SKM-1 (cell line): ENCODE results near the gene PSMB7.

Experiments used
- DNase-seq: peaks from one replicate; lab custom pipeline; 2025; ENCODE audit not compliant: unreplicated experiment; lab: John Stamatoyannopoulos, UW

PSMB7 gene

DNA sequence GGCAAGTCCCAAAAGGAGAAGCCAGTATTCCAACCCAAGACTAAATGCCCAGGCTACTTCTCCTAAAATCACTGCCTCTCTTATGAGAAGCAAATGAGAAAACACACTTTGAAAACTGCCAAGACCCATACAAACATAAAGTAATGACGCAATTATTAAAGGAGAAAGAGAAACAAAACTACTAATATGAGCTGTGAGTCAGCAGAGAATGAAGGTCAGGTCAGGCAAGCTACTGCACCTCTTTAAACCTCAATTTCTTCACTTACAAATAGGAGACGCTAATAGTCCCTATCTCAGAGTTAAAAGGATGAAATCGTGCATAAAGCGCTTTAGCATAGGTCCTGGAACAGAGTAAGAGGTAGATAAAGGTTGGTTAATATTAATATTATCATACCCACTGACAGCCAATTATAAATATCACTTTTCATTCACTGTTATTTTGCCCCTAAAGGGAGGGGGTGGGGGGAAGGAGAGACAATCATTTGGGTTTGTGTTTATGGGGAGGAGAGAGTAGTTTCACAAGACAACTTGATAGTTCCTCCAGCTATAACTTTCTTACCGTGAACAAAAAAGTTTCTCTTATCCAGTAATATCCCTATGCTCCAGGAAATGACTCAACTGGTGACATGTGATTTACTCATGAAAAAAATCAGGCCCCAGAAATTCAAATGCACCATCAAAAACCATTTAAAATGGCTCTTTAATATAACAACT is 3.6 kb downstream of the PSMB7 start:
- DNase-seq, result no peak

DNA sequence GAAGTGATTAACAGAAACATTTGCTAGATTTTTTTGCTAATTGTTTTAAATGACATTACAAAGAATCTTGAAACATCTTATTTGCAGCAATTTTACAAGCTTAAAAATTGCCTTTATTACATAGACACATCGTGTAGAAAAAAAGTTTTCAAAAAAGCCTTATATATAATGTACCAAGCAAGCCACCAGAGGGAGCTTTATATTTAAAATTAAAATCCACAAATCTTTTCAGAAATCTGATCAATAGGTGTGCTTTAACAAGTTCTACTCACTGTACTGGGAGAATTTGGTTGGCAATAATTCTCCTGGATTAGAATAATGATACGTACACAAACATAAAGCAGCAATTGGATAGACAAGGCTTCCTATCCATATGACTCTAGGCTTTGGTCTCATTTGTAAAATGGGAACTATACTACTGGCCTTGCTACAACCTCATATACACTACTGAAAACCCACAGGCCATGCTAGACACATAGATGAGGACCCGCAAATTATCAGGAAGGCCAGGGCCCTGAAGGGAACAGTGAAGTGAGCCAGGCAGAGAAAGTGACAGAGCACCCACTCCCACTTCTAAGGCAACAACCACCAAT is 4.8 kb downstream of the PSMB7 start:
- DNase-seq, result no peak

DNA sequence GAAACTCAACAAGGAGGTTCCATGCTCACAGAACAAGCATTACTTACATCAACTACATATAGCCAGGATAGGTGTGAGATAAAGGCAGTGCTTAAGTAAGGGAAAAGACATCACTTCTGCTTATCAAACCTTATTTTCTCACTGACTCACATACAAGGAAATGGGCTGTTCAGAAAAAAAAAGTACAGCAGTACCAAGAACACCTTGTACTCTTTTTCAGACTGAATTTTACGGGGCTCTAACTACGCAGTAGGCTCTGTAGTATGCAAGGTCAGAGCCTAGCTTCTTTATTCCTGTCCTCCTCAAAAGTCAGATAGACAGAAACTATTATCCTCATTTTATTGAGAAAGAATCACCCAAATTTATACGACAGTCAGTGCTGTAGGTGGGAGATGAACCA is 5.8 kb downstream of the PSMB7 start:
- DNase-seq, result no peak

DNA sequence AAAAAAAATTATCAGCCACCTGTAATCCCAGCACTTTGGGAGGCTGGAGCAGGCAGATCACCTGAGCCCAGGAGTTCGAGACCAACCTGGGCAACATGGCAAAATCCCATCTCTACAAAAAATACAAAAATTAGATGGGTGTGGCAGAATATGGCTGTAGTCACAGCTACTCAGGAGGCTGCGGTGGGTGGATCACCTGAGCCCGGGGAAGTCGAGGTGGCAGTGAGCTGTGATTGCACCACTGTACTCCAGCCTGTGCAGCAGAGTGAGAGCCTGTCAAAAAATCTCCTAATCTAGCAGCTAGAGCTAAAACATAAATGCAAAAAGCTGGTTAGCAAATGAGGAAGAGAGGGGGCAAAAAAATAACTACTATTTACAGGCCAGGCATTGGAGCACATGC is 12.0 kb downstream of the PSMB7 start:
- DNase-seq, result no peak

DNA sequence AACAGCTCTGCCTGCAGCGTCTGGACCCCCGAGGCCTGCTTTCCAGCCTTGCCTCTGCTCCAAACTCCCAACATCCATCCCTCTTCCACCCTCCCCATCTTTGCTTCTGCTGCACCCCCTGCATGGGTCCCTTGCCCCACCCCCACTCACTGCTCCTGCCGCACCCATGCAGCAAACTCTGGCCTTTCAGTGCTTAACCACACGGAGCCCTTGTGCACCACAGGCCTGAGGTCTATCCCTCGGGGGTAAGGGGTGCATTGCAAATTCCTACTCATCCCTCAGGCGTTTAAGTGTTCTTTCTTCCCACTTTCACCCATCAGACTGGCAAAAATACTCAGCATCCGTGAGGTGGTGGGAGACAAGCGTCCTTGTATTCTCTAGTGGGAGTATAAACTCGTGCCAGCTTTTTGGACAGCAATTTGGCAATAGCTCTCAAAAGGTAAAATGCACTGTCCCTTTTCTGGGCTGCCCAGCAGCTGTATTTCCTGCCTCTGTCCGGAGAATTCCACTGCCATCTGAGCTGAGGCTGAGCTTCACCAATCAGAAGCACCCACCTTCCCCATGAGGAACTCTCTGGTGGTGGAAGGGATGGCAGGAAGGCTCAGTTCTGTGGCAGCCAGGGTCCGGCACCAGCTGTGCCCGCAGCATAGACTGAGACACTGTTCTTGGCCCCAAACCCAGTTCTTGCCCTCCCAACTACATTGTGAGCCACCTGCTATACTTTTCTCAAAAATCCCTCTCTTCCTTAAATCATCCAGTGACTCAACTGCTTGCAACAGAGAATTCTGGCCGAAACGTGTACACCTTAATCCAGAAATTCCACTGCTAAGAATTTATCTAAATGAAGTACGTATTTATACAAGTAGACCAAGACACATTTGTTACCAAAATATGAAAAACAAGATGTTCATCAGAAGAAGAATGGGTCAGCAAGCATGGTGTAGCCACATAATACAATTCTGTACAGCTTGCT is 15.0 kb downstream of the PSMB7 start:
- no peak for DNase-seq

DNA sequence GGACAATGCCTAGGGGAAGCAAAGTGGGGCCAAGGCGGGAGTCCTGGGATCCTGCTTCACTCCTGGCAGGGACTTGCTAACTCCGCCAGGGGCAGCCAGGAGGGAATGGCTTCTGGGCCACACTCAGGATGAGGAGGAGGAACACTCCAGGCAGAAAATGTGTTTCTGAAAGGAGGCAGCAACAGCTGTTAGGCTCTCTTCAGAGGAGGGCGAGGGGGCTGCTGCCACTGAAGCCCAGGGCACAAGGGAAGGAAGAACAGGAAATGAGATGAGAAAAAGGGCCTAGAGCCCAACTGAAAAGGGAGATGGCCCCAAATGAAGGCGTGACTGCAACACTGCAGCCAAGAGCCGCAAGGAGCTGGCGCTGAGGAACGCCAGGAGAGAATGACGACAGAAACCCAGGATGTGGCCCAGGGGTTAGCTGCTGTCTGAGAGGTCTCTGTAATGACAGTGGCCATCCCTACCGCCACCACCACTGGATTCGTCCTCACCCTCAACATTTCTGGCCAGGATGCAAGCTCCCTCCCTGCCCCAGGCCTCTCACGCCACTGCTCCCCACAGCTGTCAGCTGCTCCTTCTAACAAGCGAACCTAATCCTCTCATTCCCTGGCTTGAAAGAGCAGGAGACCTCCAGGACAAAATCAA is 15.8 kb downstream of the PSMB7 start:
- no peak for DNase-seq

DNA sequence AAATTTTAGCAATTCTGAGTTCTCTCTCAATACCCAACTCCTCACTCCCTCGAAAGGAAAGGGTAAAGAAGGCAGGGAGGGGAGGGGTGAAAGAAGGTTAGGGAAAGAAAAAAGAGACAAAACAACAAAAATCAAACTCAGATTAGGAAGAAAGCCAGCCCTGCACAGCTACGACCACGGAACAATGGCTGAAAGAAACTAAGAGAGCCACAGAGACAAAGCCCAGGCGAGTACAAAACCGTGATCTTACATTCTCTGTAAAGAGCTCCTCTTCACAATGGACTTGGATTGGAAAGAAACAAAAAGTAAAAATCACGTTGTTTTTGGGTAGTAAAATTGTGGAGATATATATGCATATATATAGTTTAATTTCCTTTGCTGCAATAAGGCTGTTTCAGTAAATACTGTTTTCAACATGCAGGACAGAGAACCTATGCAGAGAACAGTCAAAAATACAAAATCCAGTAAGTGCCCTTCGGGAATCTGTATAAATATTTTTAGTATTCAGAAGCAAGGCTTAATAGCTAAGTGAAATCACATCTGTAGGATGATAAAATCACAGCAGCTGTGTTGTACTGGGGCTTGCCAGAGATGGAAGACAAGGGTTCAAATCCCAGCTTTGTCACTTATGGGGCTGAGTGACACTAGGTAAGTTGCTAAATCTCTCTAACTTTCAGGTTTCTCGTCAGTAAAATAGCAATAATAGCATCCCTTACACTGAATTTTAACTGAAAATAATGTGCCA is 16.9 kb downstream of the PSMB7 start:
- no peak for DNase-seq

DNA sequence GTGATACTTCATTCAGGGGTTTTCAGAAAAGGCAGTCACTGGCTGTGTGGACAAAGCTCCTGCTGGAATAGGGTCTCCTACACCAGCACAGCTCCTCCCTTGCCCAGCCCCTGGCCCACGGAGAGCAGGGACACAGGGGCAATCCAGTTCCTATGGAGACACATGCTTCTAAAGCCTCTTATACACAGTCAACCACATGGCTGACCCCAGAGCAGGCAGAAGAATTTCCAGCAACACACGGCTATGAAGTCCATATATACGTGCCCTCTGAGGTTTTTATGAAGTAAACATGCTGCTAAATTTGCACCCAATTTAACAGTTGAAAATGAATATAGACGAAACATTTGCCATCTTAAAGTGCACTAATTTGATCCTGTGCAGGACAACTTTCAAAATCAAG is 19.4 kb downstream of the PSMB7 start:
- DNase-seq, result no peak

DNA sequence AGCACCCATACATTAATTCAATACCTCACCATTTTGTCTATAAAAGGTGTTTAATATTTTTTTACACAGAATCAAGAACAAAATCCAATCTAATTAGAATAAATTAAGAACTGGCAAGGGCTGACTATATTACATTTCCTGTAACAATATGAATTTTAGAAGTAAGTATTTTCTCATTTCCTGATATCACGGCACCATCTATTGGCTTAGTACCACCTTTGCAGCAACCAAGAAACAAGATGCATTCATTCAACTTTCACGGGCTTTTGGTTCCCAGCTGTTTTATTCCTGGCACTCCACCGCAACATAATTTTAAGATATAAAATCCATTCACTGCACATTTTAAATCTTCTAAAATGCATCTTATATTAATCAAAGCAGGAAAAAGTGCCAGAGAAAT is 20.6 kb downstream of the PSMB7 start:
- DNase-seq, result no peak

DNA sequence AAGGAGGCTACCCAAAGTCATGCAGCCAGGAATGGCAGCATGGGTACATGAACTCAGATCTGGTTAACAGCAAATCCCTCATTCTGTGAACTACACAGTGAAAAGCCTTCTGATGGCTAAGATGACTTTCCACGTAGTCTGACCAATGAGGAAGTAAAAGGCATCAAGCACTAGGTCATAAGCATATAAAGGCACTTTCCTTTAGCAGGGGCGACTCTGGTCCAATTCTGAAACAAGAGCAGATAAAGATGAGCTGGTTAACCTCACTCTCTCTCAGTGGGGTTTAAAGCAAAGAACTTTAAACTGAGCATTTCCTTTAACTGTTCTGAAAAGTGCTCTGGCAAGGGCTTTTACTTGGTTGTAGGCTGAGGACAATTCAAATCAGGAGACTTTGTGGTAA is 21.1 kb downstream of the PSMB7 start:
- DNase-seq, result no peak

DNA sequence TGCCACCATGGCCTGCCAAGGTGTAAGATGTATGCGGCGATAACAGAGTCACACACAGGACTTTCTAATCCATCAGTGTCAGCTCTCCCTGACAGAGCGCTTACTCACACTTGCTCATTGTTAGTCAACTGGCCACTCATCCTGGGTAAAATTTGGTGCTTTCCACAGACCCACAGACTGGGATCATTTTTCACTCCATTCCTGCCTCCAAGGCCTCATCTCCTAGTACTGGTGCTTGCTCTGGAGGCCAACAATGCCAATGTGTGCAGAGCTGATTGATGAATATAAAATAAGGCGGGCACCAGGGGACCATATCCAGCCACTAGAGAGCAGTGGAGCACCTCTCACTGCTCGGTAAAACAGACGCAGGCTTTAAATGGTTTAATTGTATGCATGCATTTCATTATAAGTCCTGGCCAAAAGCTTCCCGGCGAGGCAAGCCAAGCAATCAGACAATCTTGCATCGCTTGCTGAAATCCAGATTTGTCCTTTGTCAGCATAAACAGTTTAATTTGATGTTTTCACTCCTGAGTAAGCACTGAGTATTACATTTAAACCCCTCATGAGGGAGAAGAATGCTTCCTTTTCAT is 22.3 kb downstream of the PSMB7 start:
- no peak for DNase-seq

DNA sequence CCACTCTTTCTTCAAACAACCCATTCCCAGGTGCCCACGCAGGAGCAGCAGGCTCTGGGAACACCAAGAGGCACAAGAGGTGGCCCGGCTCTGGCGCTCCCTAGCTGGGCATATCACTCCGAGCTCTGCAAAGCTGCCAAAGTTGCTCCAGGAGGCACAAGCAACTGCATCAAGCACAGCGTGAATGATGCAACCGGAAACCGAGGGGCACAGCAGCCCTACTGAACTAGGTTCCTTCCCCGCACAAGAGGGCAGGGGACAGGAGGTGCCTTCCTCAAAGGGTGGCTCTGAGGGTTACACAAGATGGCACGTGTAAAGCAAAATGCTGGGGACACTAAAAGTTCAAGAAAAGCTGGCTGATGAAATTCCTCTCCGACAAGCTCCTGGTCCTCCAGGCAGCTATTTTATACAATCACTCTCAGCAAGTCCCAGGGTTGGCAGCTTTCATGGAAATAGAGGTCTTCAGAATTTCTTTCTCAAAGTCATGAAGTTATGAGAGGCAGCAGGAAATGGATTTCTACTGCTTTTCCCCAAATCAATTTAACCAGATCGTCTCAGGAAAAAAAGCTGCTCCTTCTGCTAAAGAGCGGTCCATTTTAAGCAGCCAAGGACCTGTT is 22.9 kb downstream of the PSMB7 start:
- peak; percentile 88 for DNase-seq

DNA sequence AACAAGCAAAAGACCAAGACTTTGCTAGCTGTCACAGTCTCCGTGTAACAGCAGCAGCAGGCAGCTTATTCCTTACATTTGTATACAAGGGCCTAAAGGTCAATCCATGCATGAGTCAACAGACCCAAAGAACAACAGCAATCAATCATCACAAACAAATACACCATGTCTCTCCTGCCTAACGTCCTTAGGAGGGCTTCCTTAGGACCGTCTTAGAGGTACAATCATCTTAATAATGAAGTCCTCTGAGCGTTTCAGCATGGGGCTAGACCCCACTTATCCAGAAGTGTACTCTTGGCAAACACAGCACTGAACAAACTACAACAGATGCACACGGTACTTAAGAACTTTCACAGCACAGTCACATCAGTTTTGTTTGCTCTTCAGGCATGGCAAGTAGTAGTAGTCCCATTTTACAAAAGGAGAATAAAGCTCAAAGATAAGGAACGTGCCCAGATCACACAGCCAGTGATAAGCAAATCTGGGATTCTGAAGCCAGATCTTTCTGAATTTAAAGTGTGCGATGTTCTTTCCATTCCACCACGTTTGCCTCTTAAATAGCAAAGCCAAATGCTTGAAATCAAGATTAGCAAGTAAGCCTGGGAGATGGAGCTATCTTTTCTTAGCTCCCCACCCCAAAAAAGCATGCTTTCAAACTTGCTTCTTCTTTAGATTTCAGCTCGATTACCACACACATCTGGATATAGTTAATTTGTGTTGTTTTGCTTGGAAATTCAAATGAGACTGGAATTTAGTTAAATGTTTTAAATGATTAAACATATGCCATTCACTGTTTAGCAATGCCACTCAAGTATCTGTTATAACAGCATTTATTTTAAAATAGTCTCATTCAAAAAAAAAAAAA is 24.2 kb downstream of the PSMB7 start:
- DNase-seq, result no peak

DNA sequence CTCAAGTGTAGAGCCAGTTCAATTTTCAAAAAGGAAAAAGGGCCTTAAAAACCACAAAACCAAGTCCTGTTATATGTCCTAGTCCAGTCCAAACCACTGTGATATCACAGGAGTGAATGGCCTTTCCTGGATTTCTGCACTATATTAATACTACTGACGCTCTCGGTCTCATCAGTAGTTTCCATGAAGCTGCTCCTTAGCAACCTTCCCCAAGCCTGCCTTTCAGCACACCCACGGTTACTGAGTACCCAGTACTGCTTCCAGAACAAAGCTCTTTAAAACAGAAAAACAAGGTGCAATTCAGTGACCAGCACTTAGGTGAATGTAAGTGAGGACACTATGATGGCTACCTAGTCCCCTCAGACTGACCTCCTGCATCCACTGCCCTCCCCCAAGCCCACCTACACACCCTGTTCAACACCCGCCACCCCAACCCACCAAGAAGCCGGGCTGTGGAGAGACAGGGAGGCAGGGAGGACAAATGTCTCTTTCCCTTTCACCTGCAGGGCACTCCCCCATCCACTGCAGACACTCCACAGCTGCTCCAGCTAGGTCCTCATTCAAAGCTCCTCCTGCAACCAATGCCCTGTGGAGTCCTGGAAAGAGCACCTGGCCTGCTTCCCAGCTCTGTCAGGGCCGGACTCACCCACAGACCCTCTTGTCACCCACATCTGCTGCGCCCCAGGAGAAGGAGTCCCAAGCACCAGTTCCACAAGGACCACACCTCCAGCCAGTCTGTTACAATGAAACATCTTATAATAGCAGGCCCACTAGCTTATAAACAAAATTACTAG is 25.9 kb downstream of the PSMB7 start:
- DNase-seq, result no peak

DNA sequence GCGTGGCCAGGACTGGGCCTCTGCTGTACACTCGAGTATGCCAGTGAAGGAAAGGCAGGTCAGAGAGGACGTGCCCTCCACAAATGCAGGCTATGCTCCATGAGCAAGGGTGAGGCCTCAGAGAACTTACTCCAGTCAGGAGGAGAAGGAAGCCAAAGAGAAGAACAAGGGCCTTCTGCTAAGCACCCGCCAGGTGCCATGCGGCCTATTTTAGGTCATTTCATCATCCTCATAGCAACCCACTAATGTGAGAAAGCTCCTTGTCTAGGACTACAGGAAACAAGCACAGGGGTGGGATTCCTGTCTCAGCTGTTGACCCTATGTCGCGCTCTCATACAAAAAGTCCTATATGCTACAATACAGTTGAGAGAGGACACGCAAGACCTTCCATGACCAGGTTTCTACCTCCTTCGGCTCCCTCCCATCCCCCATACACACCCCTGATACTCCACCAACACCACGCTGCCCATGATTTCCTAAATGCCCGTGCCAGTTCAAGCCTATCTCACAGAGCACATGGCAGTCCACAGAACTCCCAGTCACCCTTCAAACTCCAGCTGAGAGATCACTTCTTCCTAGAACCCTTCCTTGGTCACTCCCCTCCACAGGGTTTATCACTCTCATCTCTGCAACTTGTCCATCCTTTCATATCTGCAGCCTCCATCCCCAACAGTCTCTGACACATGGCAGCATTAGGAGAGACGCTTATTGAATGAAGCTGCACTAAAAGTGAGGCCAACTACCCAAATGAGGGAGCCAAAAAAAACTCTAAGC is 26.8 kb downstream of the PSMB7 start:
- no peak for DNase-seq

DNA sequence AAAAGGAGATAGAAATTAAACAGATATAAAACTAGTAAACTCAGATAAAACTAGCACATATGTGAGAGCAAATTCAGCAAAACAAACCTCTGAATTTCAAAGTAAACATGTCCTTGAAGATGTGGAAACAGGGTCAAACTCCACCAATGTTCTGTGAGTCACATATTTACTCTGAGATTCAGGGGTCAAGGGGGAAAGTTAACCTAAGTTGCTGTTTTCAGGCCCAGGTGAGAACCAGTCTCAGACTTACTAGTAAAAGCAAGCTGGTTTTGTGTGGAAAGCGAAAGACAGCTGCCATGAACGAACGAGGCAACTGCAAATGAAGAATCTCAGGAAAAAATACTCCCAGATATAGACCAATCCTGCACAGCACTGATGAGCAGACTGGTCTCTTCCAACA is 29.0 kb downstream of the PSMB7 start:
- no peak for DNase-seq

DNA sequence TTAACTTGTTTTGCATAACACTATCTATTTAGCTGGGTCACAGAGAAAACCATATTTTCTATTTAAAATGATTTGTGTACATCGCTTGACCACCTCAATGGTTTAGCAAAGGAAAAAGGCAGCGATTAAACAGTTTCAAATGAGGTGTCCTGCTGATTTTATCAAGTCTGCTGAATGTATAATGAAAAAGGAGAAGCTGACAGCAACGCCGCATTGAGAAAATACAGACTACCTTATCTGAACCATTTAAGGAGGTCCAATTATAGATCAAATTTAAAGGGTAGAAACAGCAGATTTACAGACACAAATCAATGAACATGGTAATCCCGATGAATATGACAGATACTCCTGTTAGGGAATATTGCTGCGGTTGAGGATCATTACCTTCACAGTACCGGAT is 29.6 kb downstream of the PSMB7 start:
- no peak for DNase-seq
